Measurements from ENCODE around the gene INVS.

The INVS gene

GRCh38 chr9:100340224-100340623 is 241.2 kb downstream of the INVS start:
- Histone ChIP-seq H3K9me3 (replicated peaks; ENCODE audit: insufficient read depth, low read length) (no peaks in the 10 kb centered on the region), H3K9ac (ENCODE audit: low read length) (no peak overlapping the region), H3K4me1 (ENCODE audit: low read length) (no peaks in the 10 kb centered on the region), H3K27ac (ENCODE audit: low read length) (no peak overlapping the region), H3F3A (ENCODE audit: insufficient read depth, low read length) (no peaks in the 10 kb centered on the region), H4K20me1 (ENCODE audit: insufficient read depth, low read length) (no peaks in the 10 kb centered on the region; the same call in 1 of the 2 replicates), H2AFZ (ENCODE audit: low read length) (no peak overlapping the region), H3K79me2 (ENCODE audit: low read length) (peaks cover 56% of the 10 kb centered on the region), H3K4me3 (ENCODE audit: low read length) (no peak overlapping the region), H3K4me2 (ENCODE audit: low read depth, low read length) (no peak overlapping the region), H3K36me3 (replicated peaks; ENCODE audit: insufficient read depth, low read length) (peaks cover 6% of the 10 kb centered on the region; the same call in 1 of the 2 replicates), H3K27me3 (replicated peaks; ENCODE audit: insufficient read depth, low read length) (no peaks in the 10 kb centered on the region), H3K9me2 (replicated peaks; ENCODE audit: insufficient read depth, low read length) (no peaks in the 10 kb centered on the region)
- TF ChIP-seq, protein P1, sequence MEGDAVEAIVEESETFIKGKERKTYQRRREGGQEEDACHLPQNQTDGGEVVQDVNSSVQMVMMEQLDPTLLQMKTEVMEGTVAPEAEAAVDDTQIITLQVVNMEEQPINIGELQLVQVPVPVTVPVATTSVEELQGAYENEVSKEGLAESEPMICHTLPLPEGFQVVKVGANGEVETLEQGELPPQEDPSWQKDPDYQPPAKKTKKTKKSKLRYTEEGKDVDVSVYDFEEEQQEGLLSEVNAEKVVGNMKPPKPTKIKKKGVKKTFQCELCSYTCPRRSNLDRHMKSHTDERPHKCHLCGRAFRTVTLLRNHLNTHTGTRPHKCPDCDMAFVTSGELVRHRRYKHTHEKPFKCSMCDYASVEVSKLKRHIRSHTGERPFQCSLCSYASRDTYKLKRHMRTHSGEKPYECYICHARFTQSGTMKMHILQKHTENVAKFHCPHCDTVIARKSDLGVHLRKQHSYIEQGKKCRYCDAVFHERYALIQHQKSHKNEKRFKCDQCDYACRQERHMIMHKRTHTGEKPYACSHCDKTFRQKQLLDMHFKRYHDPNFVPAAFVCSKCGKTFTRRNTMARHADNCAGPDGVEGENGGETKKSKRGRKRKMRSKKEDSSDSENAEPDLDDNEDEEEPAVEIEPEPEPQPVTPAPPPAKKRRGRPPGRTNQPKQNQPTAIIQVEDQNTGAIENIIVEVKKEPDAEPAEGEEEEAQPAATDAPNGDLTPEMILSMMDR (IDR thresholded peaks at IDR 0.05; ENCODE audit: low read length): no peak
- no peak for DNase-seq

- Histone ChIP-seq H3K36me3 (replicated peaks; ENCODE audit: insufficient read depth, low read length) (peaks cover 9% of the 10 kb centered on the region), H3K9me3 (replicated peaks; ENCODE audit: insufficient read depth, low read length) (no peaks in the 10 kb centered on the region), H3K27me3 (replicated peaks; ENCODE audit: insufficient read depth, low read length) (no peaks in the 10 kb centered on the region), H2AFZ (ENCODE audit: low read length) (no peak overlapping the region), H3K27ac (ENCODE audit: low read length) (no peak overlapping the region), H3F3A (ENCODE audit: insufficient read depth, low read length) (no peaks in the 10 kb centered on the region), H4K20me1 (ENCODE audit: insufficient read depth, low read length) (no peaks in the 10 kb centered on the region; the same call in 1 of the 2 replicates), H3K4me1 (ENCODE audit: low read length) (no peaks in the 10 kb centered on the region), H3K4me2 (ENCODE audit: low read depth, low read length) (no peak overlapping the region), H3K79me2 (ENCODE audit: low read length) (peaks cover 71% of the 10 kb centered on the region), H3K9me2 (replicated peaks; ENCODE audit: insufficient read depth, low read length) (no peaks in the 10 kb centered on the region), H3K9ac (ENCODE audit: low read length) (no peak overlapping the region), H3K4me3 (ENCODE audit: low read length) (no peak overlapping the region)
- DNase-seq: no peak
- TF ChIP-seq EZH2 (optimal IDR thresholded peaks at IDR 0.05; ENCODE audit: low read depth, low read length) (no peak), EZH2phosphoT487 (IDR thresholded peaks at IDR 0.05; ENCODE audit: low read length) (no peak)
- TF ChIP-seq, protein P1 (IDR thresholded peaks at IDR 0.05; ENCODE audit: low read length): no peak
Measured at GRCh38 chr9:100341889-100342288, 242.8 kb downstream of the INVS start.

GRCh38 chr9:100346836-100347235 is 247.8 kb downstream of the INVS start:
- Histone ChIP-seq H3K9me2 (replicated peaks; ENCODE audit: insufficient read depth, low read length) (no peaks in the 10 kb centered on the region), H3K79me2 (ENCODE audit: low read length) (peaks cover 94% of the 10 kb centered on the region), H3K9ac (ENCODE audit: low read length) (no peak overlapping the region), H3K27ac (ENCODE audit: low read length) (no peak overlapping the region), H3K4me2 (ENCODE audit: low read depth, low read length) (no peak overlapping the region), H4K20me1 (ENCODE audit: insufficient read depth, low read length) (peaks cover 11% of the 10 kb centered on the region; the same call in 1 of the 2 replicates), H3F3A (ENCODE audit: insufficient read depth, low read length) (no peaks in the 10 kb centered on the region), H3K36me3 (replicated peaks; ENCODE audit: insufficient read depth, low read length) (peaks cover 12% of the 10 kb centered on the region), H3K27me3 (replicated peaks; ENCODE audit: insufficient read depth, low read length) (no peaks in the 10 kb centered on the region), H3K4me1 (ENCODE audit: low read length) (peaks cover 11% of the 10 kb centered on the region; the same call in 1 of the 2 replicates), H2AFZ (ENCODE audit: low read length) (no peak overlapping the region), H3K9me3 (replicated peaks; ENCODE audit: insufficient read depth, low read length) (no peaks in the 10 kb centered on the region), H3K4me3 (ENCODE audit: low read length) (no peak overlapping the region)
- no peak for DNase-seq
- TF ChIP-seq EZH2phosphoT487 (IDR thresholded peaks at IDR 0.05; ENCODE audit: low read length): no peak
- TF ChIP-seq EZH2 (optimal IDR thresholded peaks at IDR 0.05; ENCODE audit: low read depth, low read length): no peak
- TF ChIP-seq, protein P1 (IDR thresholded peaks at IDR 0.05; ENCODE audit: low read length): no peak
